ENCODE data around the gene ZBTB46.

The ZBTB46 gene

DNA sequence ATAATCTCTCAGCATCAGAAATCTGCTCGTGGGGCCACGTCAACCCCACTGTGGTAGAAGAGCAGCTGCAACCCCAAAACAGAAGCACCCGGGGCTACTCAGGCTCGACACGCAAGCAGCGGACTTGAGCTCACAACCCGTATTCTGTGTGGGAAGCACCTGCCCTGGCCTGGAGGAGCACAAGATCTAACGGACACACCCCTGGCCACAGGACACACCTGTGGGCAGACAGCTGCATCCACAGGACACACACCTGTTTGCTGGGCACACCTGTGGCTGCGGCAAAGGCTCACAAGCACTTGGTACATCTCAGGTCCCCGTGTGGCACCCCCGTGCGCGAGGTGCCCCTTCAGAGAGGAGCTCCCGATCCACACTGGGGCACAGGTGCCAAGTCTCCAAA, 36.5 kb downstream of the ZBTB46 start:
- TF ChIP-seq, protein P1, sequence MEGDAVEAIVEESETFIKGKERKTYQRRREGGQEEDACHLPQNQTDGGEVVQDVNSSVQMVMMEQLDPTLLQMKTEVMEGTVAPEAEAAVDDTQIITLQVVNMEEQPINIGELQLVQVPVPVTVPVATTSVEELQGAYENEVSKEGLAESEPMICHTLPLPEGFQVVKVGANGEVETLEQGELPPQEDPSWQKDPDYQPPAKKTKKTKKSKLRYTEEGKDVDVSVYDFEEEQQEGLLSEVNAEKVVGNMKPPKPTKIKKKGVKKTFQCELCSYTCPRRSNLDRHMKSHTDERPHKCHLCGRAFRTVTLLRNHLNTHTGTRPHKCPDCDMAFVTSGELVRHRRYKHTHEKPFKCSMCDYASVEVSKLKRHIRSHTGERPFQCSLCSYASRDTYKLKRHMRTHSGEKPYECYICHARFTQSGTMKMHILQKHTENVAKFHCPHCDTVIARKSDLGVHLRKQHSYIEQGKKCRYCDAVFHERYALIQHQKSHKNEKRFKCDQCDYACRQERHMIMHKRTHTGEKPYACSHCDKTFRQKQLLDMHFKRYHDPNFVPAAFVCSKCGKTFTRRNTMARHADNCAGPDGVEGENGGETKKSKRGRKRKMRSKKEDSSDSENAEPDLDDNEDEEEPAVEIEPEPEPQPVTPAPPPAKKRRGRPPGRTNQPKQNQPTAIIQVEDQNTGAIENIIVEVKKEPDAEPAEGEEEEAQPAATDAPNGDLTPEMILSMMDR (IDR thresholded peaks at IDR 0.05; ENCODE audit: low read depth, low read length) = no peak
- no peak for DNase-seq (ENCODE audit: extremely low read depth, low read depth)

DNA sequence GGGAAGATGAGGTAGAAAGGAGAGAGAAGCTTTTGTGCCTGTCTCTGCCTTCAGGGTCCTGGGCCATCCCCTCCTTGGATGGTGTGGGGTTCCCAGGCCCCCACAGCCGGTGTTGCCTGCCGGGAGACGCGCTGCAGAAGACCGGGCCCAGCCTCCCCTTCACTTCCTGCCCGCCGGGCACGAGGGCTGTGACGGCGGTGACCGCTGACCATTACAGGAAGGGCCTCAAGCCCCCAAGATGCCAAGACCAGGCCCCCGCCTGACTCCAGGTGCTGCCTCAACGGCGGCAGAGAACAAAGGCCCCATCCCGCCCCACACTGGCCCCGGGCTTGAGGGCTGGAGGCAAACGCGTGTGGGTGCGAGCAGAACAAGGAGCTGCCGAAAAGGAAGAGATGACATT, 38.2 kb downstream of the ZBTB46 start:
- TF ChIP-seq, protein P1 (IDR thresholded peaks at IDR 0.05; ENCODE audit: low read depth, low read length) = no peak
- DNase-seq (ENCODE audit: extremely low read depth, low read depth) = no peak

DNA sequence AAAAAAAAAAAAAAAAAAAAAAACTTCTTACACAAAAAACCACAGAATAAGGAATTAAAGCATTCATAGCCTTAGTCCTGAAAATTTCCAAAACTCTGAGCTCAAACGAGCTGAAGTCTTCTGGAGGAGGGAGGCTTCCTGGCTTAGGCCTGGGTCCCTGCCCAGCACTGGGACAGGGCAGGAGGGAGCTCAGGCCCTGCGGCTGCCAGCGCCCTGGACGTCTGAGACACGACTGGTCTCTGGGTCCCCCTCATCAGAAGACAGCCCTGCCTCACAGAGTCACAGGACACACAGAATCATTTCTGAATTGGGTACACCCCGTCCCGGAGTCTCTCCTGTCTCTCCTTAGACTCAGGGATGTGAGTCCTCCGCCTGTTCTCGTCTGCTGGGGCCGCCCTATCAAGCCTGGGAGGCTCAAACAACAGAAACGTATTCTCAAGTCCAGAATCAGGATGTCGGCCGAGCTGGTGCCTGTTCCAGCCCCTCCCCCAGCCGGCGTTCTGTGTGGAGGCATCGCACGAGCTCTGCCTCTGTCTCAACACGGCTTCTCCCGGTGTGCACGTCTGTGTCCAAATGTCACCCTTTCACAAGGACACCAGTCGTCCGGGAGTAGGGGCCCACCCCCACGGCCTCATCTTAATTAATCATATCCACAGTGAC, 39.4 kb downstream of the ZBTB46 start:
- TF ChIP-seq, protein P1 (IDR thresholded peaks at IDR 0.05; ENCODE audit: low read depth, low read length) = no peak
- DNase-seq (ENCODE audit: extremely low read depth, low read depth) = no peak

DNA sequence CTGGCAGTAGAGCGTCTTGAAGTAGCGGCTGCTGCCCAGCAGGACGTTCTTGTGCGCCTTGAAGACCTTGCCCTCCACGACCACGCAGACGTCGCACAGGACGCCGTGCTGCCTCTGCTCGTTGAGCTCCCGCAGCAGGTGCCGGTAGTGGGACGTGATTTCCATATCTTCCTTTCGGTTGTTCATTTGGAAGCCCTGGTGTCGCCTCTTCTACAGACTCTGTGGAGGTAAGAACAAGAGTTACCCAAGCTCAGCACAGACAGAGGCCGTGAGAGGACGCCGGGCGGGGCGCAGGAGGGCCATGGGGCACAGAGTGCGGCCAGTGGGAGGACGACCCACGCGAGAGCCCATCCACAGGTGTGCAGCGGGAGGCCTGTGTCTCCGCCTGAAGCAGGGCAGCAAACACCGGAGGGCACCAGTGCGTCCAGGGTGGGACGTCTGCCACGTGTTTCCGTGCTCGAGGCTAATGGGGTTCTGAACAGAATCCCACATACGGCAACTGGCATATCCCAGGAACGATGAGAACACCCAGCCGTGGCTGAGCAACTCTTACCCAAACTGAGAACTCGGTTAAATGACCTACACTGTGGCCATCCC, 40.4 kb downstream of the ZBTB46 start:
- no peak for DNase-seq (ENCODE audit: extremely low read depth, low read depth)
- TF ChIP-seq, protein P1 (IDR thresholded peaks at IDR 0.05; ENCODE audit: low read depth, low read length) = no peak

DNA sequence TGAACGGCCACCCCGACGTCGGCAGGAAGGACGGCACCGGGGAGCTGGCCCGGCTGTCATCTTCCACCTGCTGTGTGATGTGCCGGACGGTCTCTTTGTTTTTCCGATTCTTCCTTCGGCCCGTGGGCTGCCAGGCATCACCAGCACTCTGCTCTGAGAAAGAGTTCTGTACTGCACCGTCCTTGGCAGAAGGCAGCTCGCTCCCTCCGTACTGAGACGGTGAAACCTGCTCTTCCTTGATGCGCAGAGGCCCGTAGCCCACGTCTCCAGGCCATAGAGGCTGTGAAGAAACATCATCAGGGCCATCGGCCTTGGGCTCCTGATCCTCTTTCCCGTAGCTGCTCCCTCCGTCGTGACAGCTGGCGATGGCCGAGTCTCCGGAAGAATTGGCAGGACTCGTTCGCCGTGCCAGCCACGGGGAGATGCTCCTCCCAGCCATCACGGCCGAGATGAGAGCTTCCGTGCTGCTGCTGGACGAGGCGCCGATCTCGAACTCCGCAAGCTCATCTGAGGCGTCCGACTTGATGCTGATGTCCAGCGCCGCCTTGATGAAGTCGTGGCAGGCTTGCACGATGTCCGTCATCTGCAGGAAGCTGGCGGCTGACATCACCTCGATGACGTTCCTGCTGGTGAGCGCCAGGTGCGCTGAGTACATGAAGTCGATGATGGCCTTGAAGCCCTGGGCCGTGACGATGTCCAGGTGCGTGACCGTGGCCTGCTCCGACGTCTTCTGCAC, 41.1 kb downstream of the ZBTB46 start:
- no peak for DNase-seq (ENCODE audit: extremely low read depth, low read depth)

DNA sequence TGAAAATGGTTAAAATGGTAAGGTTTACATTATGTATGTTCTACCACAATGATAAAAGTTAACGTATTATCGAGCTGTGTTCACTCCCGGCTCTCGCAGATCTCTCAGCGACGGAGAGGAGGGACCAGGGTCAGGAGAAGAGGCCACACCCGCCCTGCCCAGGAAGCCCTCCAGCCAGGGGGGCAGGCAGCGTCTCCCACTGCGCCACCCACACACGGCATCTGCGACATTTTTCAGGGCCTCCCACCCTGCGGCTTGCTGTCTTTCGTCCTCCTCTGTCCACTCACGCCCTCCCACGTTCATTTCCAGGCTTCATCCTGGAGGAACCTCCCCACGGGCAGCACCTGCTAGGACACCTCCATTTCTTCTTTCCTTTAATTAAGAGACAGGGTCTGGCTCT, 43.3 kb downstream of the ZBTB46 start:
- no peak for DNase-seq (ENCODE audit: extremely low read depth, low read depth)
- TF ChIP-seq, protein P1 (IDR thresholded peaks at IDR 0.05; ENCODE audit: low read depth, low read length) = no peak

More for the DNA sequence above, 41.1 kb downstream of the ZBTB46 start:
- TF ChIP-seq, protein P1 (IDR thresholded peaks at IDR 0.05; ENCODE audit: low read depth, low read length) = no peak

DNA sequence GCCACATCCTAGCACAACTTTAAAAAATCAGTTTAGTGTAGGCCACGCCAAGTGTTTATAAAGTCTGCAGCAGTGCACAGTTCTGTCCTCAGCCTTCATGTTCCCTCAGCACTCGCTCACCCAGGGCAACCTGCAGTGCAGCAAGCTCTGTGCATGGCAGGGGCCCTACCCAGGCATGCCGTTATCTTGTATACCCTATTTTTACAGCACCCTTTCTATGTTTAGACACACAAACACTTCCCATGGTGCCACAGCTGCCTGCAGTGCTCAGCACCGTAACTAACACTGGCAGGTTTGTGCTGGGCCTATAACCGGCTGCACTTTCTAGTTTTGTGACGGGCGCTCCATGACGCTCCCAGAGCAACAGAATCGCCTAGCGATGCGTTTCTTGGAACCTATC, 43.8 kb downstream of the ZBTB46 start:
- no peak for DNase-seq (ENCODE audit: extremely low read depth, low read depth)
- TF ChIP-seq, protein P1 (IDR thresholded peaks at IDR 0.05; ENCODE audit: low read depth, low read length) = no peak

Measured in AG09319 (cell line).